Bronchial epithelial cell (primary cell): ENCODE measurements around the gene COPS7B. TPM values are rescaled to one million over a fixed set of nuclear protein-coding genes. Genes with fewer than 3 reads are reported as not detected.

Experiments
- DNase-seq: peaks from one replicate; pipeline ENCODE4 v3.0.0-alpha.2; 2010; ENCODE audit warnings: low read depth
- FAIRE-seq: peaks from 2 replicates; lab custom pipeline; 2011; peaks lifted over from hg19 to GRCh38; lab: Jason Lieb, UNC
- H3K27me3 ChIP-seq: 2 replicates; pipeline ENCODE4 v1.5.1; 2011; ENCODE audit warnings: low read length; ENCODE audit not compliant: control insufficient read depth, insufficient read depth
- H3K36me3 ChIP-seq: 2 replicates; pipeline ENCODE4 v1.5.1; 2011; ENCODE audit warnings: low read length; ENCODE audit not compliant: control insufficient read depth, insufficient read depth
- H3K4me3 ChIP-seq: 2 replicates; pipeline ENCODE4 v1.5.1; 2011; ENCODE audit warnings: mild to moderate bottlenecking, low read depth, low read length, control low read depth
- CTCF ChIP-seq: IDR thresholded peaks from 2 replicates; pipeline ENCODE4 v1.5.1; 2011; ENCODE audit warnings: mild to moderate bottlenecking, moderate library complexity, low read length, control low read depth, inconsistent platforms; ENCODE audit not compliant: insufficient read depth, severe bottlenecking
- total RNA-seq: library from RNA; depleted of rRNA; stranded (reverse); fragments of >200 nt; gene quantifications from 2 replicates; pipeline ENCODE4 v1.2.1, GENCODE V29; 2014

The COPS7B gene
- total RNA-seq, 1 donor from 2014 or later: 12.6 TPM

- no peak for DNase-seq
- no peaks in the 10 kb centered on the region for H3K36me3 ChIP-seq
- no peak for FAIRE-seq
- TF ChIP-seq CTCF: no peak
- no peaks in the 10 kb centered on the region for H3K27me3 ChIP-seq
- H3K4me3 ChIP-seq: no peak overlapping the region
These were observed 66.9 kb downstream of the COPS7B start for GRCh38 chr2:231853105-231853504.

- peak; percentile 48 for DNase-seq
- FAIRE-seq: peak; percentile 85
- Histone ChIP-seq H3K4me3 (no peak overlapping the region), H3K27me3 (no peaks in the 10 kb centered on the region), H3K36me3 (no peaks in the 10 kb centered on the region)
- no peak for TF ChIP-seq CTCF
These were observed 68.4 kb downstream of the COPS7B start for GRCh38 chr2:231854616-231855125.

- FAIRE-seq (no peak), DNase-seq (no peak)
- Histone ChIP-seq H3K27me3 (no peaks in the 10 kb centered on the region), H3K36me3 (no peaks in the 10 kb centered on the region), H3K4me3 (no peak overlapping the region)
- no peak for TF ChIP-seq CTCF
These were observed 70.7 kb downstream of the COPS7B start for GRCh38 chr2:231856959-231857358.

Other genes starting within 250 kb of the COPS7B start
- not detected in 2 replicates for gene TEX44, start 193.6 kb upstream of the COPS7B start, total RNA-seq
- 348 and 388 TPM in 2 replicates for gene PTMA, start 77.9 kb upstream of the COPS7B start, total RNA-seq
- gene PDE6D, start 5.2 kb upstream of the COPS7B start, total RNA-seq: 7.6 and 8.7 TPM in 2 replicates
- not detected in 2 replicates for gene NPPC, start 140.0 kb downstream of the COPS7B start, total RNA-seq
- 11.8 and 19.7 TPM in 2 replicates for gene DIS3L2, start 175.3 kb downstream of the COPS7B start, total RNA-seq